Glomerular endothelial cell (primary cell): Measurements from ENCODE around the gene OPALIN. TPM values are rescaled to one million over a fixed set of nuclear protein-coding genes. Genes with fewer than 3 reads are reported as not detected.

Experiments
- DNase-seq: peaks from one replicate; pipeline ENCODE4 v3.0.0-alpha.2; 2011; ENCODE audit warnings: low read depth, low spot score; ENCODE audit errors: extremely low read depth
- total RNA-seq: library from RNA; depleted of rRNA; stranded (reverse); fragments of >200 nt; gene quantifications from 2 replicates; pipeline ENCODE4 v1.2.3, GENCODE V29; 2015

The OPALIN gene
- total RNA-seq = not detected in 2 replicates

- DNase-seq = no peak
These were observed at the start of gene OPALIN for GRCh38 chr10:96358851-96359540. TSS of gene OPALIN (minus strand) at chr10:96359002. CDS start at chr10:96358896, 106 bp downstream.

GRCh38 chr10:96408201-96408600, 49.4 kb upstream of the OPALIN start:
- DNase-seq = no peak

- DNase-seq = no peak
These were observed 48.8 kb upstream of the OPALIN start for GRCh38 chr10:96407560-96408069.

- DNase-seq = no peak
These were observed 47.3 kb upstream of the OPALIN start for GRCh38 chr10:96406091-96406490.

- no peak for DNase-seq
These were observed 43.9 kb upstream of the OPALIN start for GRCh38 chr10:96402417-96403305.

GRCh38 chr10:96401036-96401435, 42.2 kb upstream of the OPALIN start:
- no peak for DNase-seq

GRCh38 chr10:96400465-96400864, 41.7 kb upstream of the OPALIN start:
- DNase-seq = no peak

GRCh38 chr10:96397902-96398301, 39.1 kb upstream of the OPALIN start:
- no peak for DNase-seq

GRCh38 chr10:96395931-96396877, 37.4 kb upstream of the OPALIN start:
- no peak for DNase-seq

- no peak for DNase-seq
These were observed 31.7 kb upstream of the OPALIN start for GRCh38 chr10:96390460-96390864.

- no peak for DNase-seq
These were observed 31.0 kb upstream of the OPALIN start for GRCh38 chr10:96389785-96390184.

- DNase-seq = no peak
These were observed 28.8 kb upstream of the OPALIN start for GRCh38 chr10:96387601-96388000.

GRCh38 chr10:96387161-96387560, 28.4 kb upstream of the OPALIN start:
- no peak for DNase-seq

- no peak for DNase-seq
These were observed 25.7 kb upstream of the OPALIN start for GRCh38 chr10:96384506-96384905.

- no peak for DNase-seq
These were observed 22.0 kb upstream of the OPALIN start for GRCh38 chr10:96380821-96381220.

GRCh38 chr10:96379758-96380157, 21.0 kb upstream of the OPALIN start:
- no peak for DNase-seq

GRCh38 chr10:96378741-96379140, 19.9 kb upstream of the OPALIN start:
- DNase-seq = no peak

- no peak for DNase-seq
These were observed 19.1 kb upstream of the OPALIN start for GRCh38 chr10:96377816-96378294.

GRCh38 chr10:96376483-96376882, 17.7 kb upstream of the OPALIN start:
- no peak for DNase-seq
